ENCODE data around the gene TSC22D1. TPM values are rescaled to one million over a fixed set of nuclear protein-coding genes. Genes with fewer than 3 reads are reported as not detected.
"Not testable (repeated sequence)": the region's sequence is repeated elsewhere in the genome, so short reads cannot be mapped to it uniquely, and the experiment has no call there.

Gene TSC22D1
- 48.4 and 75.9 TPM in 2 replicates for total RNA-seq

DNA sequence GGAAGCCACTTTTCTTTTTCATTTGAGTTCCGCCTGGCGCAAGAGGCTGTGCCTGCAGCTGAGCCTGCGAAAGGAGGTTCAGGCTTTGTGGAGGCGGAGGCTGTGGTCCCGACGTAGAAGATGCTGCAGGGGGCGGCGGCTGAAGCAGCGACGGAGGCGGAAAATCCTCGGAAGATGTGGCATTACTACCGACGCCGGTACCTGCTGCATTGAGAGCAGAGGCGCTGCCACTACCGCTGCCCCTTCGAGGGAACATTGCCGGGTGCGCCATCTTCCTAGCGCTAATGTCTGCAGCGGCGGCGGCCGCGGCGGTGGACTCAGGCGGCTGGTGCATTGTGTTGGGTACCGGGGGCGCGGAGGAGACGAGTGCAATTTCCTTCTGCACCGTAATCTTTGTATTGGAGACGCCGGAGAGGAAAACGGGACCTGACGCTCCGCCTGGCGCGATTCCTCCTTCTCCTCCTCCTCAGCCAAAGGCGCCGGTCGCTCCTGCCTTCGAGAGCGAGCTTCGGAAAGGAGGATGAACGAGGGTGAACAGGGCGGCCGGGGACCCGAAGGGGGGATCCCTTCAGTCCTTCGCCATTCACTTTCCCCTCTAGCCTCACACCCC is at the start of gene TSC22D1:
TSC22D1 (minus strand) TSS at position 590 of the 610 bp plus-strand sequence; CDS start at position 334, 256 bp downstream.
- peak in 1 of 2 donors; percentile 48 for DNase-seq (ENCODE audit: low read depth in 2 of 2)

DNA sequence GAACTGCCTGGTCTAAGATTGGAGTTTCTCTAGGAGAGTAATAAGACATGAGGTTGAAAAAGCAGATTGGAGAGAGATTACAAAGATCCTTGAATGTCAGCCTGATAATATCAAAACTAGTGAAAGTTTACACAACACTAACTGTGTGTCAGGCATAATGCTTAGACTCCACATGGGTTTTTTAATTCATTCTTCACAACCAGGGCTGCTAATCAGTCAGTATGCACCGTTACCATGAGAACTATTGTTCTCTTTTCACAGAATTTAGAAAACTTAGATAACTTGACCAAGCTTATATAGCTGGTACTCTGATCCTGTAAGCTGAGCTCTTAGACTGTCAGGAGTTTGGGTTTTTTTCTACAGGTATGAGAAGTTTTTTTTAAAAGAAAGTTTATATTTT is 46.6 kb upstream of the TSC22D1 start:
- DNase-seq (ENCODE audit: low read depth in 2 of 2) = no peak

DNA sequence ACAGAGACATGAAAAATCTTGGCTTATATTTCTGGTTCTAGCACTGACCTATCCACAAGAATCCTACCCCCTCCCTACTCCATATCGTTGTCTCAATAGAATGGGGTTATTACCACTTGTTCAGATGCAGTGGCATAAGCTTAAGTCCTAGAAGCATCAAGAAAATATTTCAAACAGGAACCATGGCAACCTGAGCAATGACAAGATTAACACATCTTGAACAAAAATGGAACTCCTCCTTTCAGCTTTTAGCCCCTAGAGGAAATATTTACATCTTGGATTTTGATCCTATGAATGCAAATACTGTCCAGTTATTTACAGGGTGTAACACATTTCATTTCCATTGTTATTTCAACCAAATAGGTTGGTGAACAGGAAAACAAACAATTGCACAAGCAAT is 46.1 kb upstream of the TSC22D1 start:
- DNase-seq (ENCODE audit: low read depth in 2 of 2) = no peak

DNA sequence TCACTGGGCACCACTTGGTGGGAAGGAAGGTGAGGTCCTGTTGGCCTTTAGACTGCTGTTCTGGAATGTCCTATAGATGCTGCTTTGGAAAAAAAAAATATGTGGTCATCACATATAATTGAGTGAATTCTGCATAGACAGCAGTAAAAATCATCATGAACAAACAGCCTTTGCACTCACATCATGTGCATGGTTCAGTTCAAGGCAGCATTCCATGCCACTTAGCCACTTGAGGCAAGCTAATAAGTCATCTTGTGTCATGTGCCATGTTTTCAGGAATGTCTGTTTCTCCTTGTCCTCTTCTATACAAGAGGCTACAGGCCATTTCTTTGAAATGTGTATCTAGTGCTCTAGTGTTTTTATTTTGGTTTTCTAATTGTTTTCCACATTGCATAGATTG is 43.9 kb upstream of the TSC22D1 start:
- no peak for DNase-seq (ENCODE audit: low read depth in 2 of 2)

DNA sequence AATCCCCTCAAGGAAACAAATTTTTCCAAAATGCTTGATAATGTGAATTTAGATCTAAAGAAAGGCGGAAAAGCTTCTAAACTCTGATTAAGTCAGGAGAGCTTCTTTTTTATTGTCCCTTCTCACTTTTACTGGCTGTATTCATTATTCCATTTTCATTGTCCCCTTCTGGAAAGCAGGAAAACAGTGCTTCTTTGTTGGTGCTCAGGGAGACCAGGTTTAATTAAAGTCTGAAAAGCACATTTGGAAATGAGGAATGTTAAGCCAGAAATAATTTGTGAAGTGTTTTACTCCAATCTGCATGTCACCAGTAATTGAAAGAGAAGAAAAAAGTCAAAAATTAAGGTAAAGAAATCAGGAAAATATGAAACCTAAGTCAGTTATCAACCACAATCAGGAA is 43.5 kb upstream of the TSC22D1 start:
- no peak for DNase-seq (ENCODE audit: low read depth in 2 of 2)

DNA sequence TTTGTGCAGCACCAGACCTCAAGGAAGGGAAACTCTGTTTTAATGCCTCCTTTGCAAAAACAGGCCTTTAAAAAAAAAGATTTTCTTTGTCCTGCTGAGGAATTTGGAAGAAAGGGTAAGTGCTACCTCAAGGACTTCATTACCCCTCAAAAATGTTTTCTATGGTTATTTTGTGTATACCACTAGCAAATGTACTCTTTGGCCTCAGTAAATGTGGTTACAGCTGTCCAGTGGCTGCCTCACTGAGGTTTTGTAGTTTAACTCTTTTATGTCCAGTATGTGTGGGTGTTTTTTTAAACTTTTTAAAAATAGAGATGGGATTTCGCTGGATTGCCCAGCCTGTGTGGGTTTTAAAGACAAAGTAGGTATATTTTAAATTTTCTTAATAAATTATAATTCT is 42.2 kb upstream of the TSC22D1 start:
- no peak for DNase-seq (ENCODE audit: low read depth in 2 of 2)

DNA sequence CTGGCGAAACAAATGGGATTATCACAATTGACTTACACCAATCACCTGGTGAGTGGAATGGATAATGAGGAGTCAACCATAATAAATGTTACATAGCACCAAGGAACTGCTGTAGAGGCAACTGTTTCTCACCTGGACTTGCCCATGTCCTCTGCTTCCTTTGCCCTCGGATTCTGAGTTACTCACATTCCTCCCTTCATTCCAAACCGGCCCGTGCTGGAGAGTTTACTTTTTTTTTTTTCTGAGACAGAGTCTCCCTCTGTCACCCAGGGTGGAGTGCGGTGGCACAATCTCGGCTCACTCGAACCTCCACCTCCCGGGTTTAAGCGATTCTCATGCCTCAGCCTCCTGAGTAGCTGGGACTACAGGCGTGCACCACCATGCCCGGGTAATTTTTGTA is 41.5 kb upstream of the TSC22D1 start:
- no peak for DNase-seq (ENCODE audit: low read depth in 2 of 2)

DNA sequence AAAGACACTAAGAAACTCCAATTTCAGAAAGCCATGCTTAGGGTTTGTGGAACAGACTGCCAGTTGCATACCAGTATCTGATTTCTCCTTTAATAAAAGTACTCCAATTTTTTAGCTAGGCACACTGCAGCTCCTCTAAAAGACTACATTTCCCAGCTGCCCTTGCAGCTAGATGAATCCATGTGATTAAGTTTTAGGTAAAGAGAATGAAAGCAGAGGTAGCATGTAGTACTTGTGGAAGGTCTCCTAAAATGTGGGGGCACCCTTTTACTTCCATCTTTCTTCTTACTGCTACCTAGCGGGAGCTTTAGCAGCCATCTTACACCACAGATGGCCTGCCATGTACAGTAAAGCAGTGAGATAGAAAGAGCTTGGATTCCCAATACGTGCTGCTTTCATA is 33.0 kb upstream of the TSC22D1 start:
- no peak for DNase-seq (ENCODE audit: low read depth in 2 of 2)

DNA sequence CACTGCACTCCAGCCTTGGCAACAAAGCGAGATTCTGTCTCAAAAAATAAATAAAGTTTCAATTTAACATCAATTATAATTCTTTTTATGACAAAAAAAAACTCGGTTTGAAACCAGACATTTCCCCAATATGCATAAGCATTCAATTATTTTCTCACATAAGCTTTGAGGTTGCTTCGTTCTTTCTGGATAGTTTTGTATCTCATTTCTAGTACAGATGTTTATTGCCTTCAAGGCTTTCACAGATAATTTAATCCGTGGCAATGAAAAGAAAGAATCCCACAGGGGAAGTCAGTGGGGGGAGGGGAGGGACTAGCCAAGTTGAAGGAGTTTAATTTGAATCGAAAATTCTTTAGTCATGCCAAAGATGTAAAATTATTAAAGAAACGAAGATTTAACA is 29.6 kb upstream of the TSC22D1 start:
- no peak for DNase-seq (ENCODE audit: low read depth in 2 of 2)

DNA sequence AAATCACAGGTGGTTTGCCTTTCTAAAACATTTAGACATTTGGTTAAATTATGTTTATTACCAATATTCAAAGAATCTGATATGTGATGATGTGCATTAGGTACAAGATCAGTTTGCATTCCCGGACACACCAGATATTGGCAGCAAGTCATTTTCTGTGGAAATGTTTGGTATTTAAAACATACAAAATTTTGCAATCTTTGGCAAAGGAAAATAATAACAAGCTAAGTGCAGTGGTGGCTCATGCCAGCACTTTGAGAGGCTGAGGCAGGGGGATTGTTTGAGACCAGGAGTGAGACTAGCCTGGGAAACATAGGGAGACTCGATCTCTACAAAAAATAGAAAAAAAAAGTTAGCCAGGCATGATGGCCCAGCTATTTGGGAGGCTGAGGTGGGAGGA is 29.1 kb upstream of the TSC22D1 start:
- no peak for DNase-seq (ENCODE audit: low read depth in 2 of 2)

DNA sequence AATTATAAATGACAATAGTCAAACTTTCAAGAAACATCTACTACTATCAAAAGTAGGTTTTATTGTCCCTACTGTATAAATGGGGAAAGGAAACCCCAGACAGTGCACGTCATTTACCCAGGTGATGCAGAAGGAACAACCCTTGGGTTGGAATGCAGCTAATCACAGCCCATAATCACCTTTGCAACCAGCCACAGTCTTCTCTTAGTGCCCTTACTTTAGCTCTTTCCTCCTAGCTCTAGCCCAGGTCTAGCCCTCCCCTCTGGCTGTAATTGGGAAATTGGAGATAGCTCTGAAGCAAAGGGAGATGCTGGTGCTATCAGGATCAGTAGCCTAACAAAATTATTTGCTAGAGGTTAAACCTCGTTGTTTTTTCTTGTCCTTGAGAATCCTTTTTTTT is 25.5 kb upstream of the TSC22D1 start:
- no peak for DNase-seq (ENCODE audit: low read depth in 2 of 2)

DNA sequence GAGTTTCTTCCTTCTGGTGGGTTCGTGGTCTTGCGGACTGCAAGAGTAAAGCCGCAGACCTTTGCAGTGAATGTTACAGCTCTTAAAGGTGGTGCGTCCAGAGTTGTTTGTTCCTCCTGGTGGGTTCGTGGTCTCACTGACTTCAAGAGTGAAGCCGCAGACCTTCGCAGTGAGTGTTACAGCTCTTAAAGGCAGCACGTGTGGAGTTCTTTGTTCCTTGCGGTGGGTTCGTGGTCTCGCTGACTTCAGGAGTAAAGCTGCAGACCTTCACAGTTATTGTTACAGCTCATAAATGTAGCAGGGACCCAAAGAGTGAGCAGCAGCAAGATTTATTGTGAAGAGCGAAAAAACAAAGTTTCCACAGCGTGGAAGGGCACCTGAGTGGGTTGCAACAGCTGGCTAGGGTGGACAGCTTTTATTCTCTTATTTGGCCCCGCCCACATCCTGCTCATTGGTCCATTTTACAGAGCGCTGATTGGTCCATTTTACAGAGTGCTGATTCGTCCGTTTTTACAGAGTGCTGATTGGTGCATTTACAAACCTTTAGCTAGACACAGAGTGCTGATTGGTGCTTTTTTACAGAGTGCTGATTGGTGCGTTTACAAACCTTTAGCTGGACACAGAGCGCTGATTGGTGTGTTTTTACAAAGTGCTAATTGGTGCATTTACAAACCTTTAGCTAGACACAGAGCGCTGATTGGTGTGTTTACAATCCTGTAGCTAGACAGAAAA is 17.9 kb upstream of the TSC22D1 start:
- DNase-seq (ENCODE audit: low read depth in 2 of 2) = not testable (repeated sequence)

DNA sequence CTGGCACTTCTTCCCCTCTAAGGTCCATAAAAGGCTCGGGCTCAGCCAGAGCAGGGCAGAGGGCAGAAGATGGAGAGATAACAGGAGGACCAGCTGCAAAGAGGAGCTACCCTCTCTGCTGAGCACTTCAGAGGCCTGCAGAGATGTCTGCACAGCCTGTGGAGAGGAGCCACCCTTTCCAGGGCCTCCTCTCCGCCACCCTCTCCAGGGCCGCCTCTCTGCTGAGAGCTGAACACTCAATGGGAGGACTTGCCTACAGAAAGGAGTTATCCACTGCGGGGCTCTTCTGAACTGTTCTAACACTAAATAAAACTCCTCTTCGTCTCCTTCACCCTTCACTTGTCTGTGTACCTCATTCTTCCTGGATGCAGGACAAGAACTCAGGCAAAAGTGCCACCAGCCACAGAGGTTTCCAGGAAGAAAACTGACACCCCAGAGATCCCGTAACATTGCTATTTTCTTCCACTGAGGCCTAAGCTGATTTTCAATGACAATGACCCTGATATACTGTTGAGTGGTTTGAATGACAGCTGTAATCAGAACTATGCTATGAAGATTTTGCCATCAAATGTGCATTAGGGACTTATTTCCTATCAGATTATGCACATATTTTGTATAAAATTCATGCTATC is 16.2 kb upstream of the TSC22D1 start:
- no peak for DNase-seq (ENCODE audit: low read depth in 2 of 2)

DNA sequence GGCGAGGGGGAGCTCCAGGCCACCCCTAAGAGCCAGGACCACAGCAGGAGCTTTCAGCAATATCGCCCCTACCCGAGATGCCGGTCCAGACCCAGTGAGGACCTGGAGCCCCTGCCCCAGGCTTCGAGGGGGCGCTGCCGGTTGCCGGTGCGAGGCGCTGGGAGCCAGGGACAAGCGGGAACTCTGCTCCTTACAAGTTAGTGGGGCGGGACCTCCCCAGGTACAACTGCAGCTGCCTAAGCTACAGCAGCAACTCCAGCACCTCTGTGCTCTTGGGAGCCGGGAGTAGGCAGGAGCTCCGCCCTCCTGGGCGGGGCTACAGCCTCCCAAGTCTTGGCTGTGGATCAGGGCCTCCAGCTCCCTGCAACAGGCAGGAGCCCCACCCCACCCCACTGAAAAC is 15.2 kb upstream of the TSC22D1 start:
- no peak for DNase-seq (ENCODE audit: low read depth in 2 of 2)

DNA sequence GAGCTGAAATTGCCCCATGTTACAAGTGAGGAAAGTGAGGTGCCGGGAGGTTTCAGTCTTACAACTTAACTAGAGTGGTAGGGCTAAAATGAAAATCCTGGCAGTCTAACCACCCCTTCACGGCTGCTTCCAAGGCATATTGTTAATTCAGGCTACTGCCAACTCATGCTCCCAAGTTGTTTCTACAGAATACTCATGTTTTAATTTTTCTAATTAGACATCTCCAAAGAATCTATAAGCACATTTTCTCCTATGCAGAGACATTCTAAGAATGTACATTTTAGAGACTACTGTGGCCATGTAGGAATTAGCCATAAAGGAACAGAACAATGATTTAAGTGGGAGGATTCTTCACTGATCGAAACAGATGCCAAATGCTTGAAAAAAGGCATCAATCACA is 7.0 kb upstream of the TSC22D1 start:
- no peak for DNase-seq (ENCODE audit: low read depth in 2 of 2)

DNA sequence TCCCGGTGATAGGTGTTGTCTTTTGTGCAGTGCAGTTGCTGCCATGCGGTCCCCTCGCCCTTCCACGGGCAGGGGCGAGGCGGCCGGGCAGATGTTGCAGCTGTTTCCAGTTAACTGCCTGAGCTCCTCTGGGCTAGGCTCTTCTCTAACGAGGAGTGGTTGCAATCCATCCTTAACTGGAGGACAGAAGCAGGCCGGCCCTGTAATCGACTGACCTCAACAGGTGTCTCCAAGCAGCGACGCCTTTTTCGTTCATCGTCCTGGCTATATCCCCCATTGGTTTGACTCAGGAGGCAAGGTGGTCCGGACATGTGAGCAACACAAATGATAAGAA is 1.9 kb upstream of the TSC22D1 start:
- no peak for DNase-seq (ENCODE audit: low read depth in 2 of 2)

DNA sequence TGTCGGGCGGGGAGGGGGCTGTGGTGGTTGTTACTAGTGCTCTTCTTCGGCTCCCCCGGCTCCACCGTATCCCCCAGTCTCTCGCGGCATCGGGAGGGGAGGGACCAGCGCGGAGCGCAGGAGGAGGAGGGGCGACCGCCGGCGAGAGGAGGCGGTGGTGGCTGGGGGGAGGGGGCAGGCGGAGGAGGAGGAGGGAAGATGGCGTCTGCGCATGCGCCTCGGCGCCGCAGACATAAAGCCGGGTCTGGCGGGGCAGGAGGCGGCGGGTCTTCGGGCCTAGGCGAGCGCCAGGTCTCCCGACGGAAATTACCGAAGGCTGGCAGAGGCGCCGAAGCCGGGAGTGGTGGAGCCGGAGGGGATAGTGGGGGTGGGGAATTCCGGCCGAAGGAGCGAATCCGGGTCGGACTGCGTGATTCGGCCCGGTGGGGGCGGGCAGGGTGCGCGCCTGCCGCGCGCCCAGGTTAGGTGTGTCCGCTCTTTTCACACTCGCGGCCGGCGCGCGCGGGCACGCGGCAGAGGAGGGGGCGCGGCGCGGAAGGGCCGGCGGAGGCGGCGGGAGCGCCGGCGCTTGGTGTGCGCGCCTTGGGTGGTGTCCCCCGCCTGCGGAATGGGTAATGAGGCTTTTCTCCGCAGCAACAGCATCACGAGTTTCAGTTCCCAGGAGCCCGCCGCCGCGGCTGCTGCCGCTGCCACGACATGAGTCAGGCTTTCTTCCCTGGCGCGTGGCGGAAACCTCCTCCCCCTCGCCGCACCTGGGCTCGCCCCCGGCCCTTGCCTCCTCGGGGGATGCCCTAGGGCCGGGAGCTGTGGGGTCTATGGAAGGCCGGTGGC is 1.3 kb upstream of the TSC22D1 start:
- peak; percentile 77 to 96 for DNase-seq (ENCODE audit: low read depth in 2 of 2)

DNA sequence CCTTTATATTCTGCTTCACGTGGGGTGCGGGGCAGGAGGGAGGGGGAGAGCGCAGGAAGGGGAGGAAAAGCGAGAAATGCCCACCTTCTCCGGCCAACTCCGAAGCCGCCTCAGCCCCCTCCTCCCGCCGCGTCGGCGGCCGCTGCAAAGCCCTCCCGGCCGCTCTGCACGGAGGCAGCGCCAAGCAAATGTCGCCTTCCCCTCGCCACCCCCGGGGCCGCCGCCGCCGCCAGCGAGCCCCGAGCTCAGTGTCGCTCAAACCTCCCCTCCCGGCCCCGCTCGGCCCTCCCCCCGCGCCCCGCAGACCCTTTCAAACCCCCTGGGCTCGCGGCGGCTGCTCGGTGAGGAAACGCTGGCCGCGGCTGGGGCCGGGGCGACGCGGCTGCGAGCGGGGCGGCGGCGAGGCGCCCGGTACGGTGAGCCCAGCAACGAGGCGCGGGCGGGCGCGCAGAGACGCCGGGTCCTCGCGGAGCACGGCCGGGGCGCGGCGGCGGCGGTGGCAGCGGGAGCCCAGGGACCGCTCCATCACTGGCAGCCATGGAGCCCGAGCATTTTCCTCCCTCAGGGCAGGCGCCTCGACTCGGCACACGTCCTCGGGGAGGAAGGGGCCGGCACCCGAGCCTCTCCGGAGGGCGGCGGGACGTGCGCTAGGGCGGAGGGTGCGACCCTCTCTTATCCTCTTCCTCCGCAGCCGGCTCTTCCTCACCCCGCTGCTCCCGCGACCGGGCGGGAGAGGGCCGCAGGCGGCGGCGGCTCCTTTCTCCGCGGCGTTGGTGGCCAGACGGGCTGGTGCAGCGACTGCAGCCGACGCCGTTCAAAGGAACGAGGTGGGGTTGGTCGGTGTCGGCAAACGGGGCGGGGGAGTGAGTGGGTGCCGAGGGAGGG is 463 bp upstream of the TSC22D1 start:
- DNase-seq (ENCODE audit: low read depth in 2 of 2) = peak in 1 of 2 donors; percentile 32

DNA sequence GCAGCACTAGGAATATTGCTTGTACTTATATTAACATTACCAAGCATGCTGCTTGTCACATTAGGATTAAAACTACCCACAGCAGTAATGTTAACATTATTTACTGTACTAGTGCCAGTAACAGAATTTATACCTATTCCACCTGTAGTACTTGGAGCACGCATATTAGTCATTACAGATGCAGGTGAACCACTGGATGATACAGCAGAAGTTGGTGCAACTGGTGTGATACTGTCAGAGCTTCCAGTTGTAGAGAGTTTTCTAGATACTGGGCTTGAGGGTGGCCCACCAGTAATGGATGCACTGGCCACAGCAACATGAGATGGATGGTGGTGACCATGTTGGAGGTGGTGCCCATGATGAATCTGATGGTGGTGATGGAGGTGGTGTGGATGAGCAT is 1.1 kb downstream of the TSC22D1 start:
- no peak for DNase-seq (ENCODE audit: low read depth in 2 of 2)

DNA sequence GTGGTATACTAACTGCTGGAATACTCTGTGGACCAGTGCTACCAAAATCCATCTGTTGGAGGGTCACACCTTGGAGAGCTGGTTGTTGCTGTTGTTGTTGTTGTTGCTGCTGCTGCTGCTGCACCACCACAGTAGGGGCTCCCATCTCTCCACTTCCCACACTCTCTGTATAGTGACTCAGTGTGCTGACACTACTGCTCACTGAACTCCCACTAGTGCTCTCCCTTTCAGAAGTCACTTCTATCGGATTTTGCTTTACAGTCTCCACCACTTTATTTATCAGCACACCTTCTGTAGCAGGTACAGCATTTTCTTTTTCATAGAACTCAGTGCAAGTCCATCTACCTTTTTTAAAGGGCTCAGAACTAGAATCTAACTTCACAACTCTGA is 1.7 kb downstream of the TSC22D1 start:
- DNase-seq (ENCODE audit: low read depth in 2 of 2) = no peak

DNA sequence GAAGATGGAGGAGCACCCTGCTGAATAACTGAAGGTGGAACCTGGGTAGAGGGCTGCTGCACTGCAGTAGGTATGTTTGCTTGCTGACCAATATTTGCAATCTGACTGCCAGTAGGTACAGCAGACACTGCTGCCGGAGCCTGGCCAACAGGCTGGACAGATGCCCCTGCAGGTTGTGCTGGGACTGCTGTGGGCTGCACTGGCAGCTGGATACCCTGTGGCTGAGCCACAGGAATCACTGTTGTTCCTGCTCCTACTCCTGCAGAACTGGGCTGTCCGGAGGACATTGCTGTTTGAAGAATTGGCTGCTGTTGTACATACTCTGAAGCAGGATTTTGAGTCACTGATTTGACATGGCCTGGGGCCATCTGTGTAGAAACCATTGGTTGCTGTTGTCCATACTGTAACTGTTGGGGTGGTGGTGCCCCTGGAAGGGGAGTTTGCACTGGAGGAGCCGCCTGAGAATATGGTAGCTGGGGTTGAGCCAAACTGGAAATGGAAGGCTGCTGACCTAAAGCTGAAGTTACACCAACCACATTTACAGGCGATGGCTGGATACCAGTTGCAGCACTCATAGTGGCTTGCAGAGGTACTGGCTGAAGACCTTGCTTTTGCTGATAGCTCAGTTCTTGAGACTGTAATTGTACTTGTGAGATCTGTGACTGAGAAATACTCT is 2.2 kb downstream of the TSC22D1 start:
- peak in 1 of 2 donors; percentile 8 for DNase-seq (ENCODE audit: low read depth in 2 of 2)
